Heart left ventricle (tissue), 13 donors: ENCODE measurements around the gene TMEM184C.

ENCODE experiments used
- POLR2A ChIP-seq, 2 donors: fragments of 450-650 bp; IDR thresholded peaks; one replicate each; pipeline ENCODE4 v1.6.1; 2017; ENCODE audit warnings: antibody characterized with exemption in 2 of 2, mild to moderate bottlenecking in 2 of 2, moderate library complexity in 2 of 2
- TF ChIP-seq, protein P1 (sequence below), 12 donors: fragments of 200-600 bp; sonication (generic) in 4 of 12; IDR thresholded peaks; one replicate each; pipeline versions ENCODE4 v1.5.0 to v1.8.0; 2018 to 2022; ENCODE audit warnings: antibody characterized with exemption in 12 of 12, mild to moderate bottlenecking in 5 of 12
- donor health status: ischemic (EF 13 %, LVEDD 7.1; RV severe dilation, severe dysfunction).
- donor health status: DM: no; HTN: yes; CAD: no.
- donor health status: DM: no; HTN: no; CAD: no.
- donor health status: ischemic (EF 25% LVEDD 6.9; RV normal size, moderate dysfunction).
- donor health status: ischemic (EF 25% LVEDD 5.7; RV mildly dilated, moderate dysfunction).
- donor health status: ischemic (EF 35%, LVEDD 5.7; RV mildly dilated, moderate dysfunction).
- donor health status: nonischemic (EF 11% LVEDD 7.7; RV severe dilation, severe dysfunction).
- donor health status: DM: yes; HTN: yes; CAD: no.
- donor health status: PGD.
- donor health status: ischemic (EF 29% LVEDD 5.4; RV normal size, mild dysfunction).
- donor health status: nonischemic (EF 23%, LVEDD 6.1; RV moderate dilation, normal function).

- TF ChIP-seq, protein P1, sequence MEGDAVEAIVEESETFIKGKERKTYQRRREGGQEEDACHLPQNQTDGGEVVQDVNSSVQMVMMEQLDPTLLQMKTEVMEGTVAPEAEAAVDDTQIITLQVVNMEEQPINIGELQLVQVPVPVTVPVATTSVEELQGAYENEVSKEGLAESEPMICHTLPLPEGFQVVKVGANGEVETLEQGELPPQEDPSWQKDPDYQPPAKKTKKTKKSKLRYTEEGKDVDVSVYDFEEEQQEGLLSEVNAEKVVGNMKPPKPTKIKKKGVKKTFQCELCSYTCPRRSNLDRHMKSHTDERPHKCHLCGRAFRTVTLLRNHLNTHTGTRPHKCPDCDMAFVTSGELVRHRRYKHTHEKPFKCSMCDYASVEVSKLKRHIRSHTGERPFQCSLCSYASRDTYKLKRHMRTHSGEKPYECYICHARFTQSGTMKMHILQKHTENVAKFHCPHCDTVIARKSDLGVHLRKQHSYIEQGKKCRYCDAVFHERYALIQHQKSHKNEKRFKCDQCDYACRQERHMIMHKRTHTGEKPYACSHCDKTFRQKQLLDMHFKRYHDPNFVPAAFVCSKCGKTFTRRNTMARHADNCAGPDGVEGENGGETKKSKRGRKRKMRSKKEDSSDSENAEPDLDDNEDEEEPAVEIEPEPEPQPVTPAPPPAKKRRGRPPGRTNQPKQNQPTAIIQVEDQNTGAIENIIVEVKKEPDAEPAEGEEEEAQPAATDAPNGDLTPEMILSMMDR (IDR thresholded peaks at IDR 0.05) = no peak
- TF ChIP-seq POLR2A (IDR thresholded peaks at IDR 0.05) = no peak
Measured at GRCh38 chr4:147576084-147576483, 41.1 kb upstream of the TMEM184C start.
